LoVo (cell line): Measurements from ENCODE around the gene CPAMD8.
"Not testable (repeated sequence)": the region's sequence is repeated elsewhere in the genome, so short reads cannot be mapped to it uniquely, and the experiment has no call there.

Experiments used
- DNase-seq: peaks from one replicate; pipeline ENCODE4 v3.0.0-alpha.2; 2016; ENCODE audit warnings: low spot score

Gene CPAMD8

DNA sequence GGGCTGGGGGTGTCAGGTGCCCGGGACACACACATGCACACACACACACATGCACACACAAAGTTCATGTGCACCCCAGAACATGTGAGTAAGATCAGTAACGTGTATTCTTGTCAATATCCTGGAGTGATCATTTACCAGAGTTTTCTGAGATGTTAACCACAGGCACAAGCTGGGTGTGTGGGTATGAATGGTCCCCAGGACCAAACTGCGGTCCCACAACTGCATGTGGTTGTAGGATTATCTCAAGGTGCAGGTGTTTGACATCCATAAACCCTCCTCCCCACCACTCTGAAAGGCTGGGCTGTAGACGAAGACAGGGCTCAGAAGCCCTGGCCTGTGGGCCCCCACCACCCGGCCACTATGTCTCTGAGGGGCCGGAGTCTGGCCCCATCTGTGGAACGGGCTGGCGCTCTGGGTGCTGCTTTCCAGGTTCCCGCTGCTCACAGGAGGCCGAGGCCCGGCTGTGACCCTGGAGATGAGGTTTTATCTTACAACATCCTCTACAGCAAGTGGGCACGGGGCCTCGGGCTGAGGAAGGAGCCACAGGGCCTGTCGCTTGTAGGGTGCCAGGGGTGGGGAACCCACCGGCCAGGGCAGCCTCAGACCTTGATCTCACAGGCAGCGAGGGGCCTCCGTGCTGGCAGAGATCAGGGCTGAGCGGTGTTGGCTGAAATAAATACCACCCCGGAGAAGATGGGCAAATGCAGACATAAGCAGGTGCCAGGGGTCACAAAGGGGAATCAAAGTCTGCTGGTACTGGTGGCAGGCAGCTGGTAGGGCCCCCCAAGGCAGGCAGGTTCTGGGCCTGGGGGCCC lies 133.5 kb downstream of the CPAMD8 start:
- DNase-seq, result no peak

DNA sequence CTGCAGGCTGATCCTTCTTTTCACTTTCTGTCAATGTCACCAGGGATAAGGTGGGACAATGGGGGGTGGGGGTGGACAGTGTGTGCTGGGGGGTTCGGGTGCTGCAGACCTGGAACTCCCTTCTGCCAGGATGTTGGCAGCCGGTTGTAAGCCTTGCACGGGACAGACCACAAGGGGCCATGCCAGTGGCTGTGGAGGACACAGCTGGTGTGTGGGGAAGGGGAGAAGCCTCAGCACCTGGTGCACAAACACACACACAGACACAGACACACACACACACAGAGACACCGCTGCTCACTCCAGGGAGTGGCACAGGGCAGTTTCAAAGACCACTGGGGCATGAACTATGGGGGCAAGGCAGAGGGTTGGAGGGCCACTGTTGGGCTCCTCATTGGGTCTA lies 134.2 kb downstream of the CPAMD8 start:
- DNase-seq, result no peak

DNA sequence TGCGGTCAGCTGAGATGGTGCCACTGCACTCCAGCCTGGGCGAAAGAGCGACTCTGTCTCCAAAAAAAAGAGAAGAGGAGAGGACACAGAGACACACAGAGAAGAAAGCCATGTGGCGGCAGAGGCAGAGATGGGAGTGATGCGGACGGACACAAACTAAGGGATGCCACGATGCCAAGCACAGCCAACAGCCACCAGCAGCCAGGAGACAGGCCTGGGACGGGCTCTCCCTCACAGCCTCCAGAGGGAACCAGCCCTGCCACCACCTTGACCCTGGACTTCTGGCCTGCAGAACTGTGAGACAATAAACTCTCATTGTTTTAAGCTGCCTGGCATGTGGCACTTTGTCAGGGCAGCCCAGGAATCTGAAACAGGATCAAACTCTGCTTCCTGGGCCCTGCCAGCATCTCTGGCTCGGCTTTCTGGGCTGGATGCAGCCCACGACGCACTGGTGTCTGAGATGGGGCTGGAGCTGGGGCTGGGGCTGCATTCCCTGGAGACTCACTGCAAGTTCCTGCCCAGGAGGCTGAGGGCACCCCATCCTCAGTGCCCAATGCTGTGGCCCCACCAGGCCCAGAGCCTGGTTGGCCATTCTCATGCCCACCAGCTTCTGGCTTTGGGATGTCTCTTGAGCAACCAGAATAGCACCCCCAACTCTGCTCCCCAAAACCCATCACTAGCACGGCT lies 134.8 kb downstream of the CPAMD8 start:
- DNase-seq, result no peak

DNA sequence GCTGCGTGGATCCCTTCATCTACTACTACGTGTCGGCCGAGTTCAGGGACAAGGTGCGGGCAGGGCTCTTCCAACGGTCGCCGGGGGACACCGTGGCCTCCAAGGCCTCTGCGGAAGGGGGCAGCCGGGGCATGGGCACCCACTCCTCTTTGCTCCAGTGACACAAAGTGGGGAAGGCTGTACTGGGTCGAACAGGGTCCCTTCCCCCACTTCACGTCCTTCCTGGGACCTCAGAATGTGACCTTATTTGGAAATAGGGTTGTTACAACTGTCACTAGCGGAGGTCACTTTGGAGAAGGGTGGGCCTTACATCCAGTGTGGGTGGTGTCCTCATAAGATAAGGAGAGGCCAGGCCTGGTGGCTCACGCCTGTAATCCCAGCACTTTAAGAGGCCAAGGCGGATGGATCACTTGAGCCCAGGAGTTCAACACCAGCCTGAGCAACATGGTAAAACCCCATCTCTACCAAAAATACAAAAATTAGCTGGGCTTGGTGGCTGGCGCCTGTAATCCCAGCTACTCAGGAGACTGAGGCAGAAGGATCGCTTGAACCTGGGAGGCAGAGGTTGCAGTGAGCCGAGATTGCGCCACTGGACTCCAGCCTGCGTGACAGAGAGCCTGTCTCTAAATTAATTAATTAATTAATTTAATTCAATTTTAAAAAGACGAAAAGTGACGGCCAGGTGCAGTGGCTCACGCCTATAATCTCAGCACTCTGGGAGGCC lies 136.0 kb downstream of the CPAMD8 start:
- DNase-seq, result no peak

DNA sequence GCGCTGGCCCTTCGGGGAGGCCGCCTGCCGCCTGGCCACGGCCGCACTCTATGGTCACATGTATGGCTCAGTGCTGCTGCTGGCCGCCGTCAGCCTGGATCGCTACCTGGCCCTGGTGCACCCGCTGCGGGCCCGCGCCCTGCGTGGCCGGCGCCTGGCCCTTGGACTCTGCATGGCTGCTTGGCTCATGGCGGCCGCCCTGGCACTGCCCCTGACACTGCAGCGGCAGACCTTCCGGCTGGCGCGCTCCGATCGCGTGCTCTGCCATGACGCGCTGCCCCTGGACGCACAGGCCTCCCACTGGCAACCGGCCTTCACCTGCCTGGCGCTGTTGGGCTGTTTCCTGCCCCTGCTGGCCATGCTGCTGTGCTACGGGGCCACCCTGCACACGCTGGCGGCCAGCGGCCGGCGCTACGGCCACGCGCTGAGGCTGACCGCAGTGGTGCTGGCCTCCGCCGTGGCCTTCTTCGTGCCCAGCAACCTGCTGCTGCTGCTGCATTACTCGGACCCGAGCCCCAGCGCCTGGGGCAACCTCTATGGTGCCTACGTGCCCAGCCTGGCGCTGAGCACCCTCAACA lies 136.6 kb downstream of the CPAMD8 start:
- DNase-seq, result no peak

DNA sequence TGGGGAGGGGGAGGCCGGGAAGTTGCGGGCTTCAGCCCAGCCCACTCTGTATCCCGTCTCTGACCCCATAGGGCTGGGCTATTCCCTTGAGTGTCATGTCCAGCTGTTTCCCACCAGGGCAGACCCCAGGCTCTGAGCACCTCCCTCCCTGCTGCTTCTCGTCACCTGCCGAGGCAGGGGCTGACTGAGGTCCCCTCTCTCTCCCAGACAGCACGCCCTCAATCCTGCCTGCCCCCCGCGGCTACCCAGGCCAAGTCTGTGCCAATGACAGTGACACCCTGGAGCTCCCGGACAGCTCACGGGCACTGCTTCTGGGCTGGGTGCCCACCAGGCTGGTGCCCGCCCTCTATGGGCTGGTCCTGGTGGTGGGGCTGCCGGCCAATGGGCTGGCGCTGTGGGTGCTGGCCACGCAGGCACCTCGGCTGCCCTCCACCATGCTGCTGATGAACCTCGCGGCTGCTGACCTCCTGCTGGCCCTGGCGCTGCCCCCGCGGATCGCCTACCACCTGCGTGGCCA lies 137.2 kb downstream of the CPAMD8 start:
- DNase-seq, result no peak

DNA sequence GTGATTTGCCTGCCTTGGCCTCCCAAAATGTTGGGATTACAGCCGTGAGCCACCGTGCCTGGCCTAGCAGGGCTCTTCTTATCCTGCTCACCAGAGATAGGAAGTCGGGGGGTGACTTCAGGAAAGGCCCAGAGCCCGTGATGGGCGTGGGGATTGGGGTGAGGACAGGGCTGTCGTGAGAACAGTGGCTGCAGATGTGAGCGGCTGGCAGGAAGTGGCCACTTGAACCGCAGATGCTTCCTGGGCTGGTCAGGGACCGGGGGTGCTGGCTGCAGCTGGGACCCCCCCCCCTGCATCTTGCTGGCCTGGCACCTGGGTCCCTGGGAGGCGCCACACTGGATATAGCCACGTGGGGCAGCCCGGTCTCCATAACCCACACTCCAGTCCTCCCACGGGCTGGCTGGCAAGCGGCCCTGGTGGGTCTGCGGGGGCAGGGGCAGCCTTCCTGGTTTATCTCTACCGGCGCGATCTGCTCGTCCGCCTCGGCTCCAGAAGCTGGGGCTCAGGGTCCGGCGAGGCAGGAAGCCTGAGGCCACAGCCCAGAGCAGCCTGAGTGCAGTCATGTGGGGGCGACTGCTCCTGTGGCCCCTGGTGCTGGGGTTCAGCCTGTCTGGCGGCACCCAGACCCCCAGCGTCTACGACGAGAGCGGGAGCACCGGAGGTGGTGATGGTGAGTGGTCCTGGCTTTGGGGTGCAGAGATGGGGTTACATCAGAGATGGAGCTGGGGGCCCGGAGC lies 137.8 kb downstream of the CPAMD8 start, which contains the start of gene F2RL3:
TSS of gene F2RL3 (plus strand) at position 371 of the 737 bp plus-strand sequence. CDS start at position 562, 191 bp downstream.
- DNase-seq, result no peak

DNA sequence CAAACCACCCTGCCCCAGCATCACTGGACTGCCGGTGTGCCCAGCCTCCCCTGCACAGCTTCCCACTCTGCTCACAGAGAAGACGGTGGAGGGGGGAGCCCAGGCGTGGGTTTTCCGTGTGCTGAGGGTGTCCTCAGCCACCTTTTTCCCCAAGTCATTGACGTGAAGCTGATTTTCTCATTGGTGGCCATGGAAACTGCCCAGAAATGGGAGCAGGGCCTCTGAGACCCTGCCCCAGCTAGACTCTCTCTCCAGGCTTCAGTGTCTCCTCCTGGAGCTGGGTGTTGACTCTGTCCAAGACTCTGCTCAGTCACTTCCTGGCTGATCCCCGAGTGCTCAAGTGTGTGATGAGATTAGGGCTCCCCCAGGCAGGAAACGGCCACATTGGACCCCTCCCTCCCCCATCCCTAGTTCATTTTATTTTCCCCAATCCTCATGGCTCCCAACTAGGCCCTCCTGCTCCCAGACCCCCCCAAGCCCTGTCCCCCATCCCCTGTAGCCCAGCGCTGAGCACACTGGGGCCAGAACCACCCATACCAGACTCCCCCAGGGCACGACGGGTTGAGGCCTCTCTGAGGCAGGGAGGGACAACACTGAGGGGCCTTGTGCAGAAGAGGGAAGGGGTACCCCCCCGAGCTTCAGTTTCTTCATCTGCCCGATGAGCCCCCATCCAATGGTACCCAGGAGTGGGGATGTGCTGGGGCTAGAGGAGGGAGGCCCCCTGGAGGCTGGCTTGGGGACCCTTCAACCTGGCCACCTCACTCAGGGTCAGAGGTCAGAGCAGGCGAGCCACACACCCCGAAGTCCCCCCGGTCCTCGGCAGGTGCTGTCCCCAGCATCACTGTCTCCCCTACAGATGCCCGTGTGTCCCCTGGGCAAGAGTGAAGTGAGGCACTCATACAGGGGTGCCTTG lies 139.0 kb downstream of the CPAMD8 start:
- DNase-seq, result no peak

DNA sequence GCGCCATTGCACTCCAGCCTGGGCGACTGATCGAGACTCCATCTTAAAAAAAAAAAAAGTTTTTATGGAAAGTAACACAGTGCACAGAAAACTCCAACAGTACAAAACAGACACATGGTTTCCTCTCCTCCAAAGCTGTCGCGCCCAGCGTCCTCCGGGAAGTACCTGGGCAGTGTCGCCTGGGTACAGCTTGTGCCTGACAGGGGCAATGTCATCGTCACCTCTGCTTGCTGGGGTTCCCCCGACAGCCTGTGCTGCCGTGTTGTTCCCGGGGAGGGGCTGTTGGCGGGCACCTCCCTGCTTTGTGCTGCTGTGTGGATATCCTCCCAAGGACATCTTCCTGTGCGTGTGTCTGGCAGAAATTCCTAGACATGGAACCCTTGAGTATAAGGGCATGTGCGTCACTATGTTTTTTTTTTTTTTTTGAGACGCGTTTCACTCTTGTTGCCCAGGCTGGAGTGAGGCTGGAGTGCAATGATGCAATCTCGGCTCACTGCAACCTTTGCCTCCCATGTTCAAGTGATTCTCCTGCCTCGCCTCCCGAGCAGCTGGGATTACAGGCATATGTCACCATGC lies 140.2 kb downstream of the CPAMD8 start:
- DNase-seq, result peak; percentile 15

DNA sequence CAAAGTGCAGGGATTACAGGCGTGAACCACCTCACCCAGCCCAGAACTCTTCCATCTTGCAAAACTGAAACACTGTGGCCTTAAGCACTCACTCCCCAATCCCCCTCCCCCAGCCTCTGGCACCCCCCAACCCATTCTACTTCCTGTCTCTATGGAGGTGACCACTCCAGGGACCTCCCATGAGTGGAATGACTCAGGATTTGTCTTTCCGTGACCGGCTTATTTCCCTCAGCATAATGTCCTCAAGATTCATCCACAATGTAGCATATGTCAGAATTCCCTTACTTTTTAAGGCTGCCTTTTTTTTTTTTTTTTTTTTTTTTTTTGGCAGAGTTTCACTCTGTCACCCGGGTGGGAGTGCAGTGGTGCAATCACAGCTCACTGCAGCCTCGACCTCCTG lies 141.4 kb downstream of the CPAMD8 start:
- DNase-seq, result no peak

DNA sequence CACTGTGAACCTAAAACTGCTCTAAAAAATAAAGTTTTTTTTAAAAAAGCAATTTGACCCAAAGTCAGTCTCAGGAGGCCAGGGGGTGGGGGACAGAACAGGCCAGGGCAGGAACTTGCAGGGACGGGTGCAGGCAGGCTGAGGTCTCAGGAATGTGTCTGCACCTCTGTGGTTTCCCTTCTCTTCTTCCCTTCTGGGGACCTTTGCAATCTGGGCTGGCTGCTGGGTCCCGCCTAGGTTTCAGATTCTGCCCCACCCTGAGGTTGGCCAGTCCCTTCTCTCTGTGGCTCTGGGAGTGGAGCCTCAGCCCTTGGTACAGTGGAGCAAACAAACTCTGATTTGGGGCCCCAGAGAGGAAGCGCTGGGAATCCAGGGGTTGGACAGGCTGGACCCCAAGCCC lies 143.1 kb downstream of the CPAMD8 start:
- no peak for DNase-seq

DNA sequence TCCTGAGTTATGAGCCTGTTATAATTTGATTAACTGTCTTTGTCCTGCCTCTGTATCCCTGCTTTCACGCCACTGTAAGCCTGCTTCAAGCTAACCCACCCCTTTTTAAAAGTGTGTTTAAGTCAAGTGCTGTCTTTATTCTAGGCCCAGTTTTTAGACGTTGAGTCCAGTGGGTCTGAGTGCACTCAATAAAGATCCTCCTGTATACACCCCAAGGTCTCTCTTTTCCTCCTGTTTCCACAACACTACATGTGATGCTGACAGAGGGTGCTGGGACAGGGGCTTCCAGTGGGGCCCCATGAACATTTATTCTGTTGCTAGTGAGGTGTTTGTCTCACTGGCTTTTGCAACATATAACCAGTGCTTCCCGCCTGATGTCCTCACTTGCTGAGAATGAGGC lies 144.5 kb downstream of the CPAMD8 start:
- DNase-seq, result no peak

DNA sequence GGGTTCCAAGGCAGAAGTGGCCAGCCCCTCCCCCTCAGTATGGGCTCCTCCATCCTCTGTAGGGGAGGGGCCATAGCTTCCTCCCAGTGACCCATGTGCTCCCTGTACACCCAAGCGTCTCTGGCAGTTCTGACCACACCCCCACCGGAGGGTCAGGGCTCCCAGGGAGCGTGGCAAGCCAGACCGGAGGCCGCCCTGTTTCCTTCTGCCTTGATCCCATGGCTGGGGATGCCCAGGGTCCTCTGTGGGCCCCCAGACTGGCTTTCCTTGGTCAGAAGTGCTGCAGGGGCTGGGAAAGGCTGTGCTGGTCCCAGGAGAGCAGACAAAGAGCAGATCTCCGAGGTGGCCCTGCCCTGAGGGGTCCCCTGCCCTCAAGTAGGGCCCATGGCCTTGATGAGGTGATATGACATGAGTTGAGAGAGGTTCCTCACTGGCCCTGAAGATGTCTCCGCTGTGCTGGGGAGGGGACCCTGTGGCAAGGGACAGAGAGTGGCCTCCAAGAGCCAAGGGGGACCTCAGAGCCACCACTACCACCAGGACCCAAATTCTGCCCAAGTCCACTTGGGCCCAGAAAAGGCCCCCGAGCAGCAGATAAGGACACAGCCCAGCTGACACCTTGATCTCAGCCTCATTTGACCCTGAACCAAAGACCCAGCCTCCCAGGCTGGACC lies 145.6 kb downstream of the CPAMD8 start:
- DNase-seq, result no peak

DNA sequence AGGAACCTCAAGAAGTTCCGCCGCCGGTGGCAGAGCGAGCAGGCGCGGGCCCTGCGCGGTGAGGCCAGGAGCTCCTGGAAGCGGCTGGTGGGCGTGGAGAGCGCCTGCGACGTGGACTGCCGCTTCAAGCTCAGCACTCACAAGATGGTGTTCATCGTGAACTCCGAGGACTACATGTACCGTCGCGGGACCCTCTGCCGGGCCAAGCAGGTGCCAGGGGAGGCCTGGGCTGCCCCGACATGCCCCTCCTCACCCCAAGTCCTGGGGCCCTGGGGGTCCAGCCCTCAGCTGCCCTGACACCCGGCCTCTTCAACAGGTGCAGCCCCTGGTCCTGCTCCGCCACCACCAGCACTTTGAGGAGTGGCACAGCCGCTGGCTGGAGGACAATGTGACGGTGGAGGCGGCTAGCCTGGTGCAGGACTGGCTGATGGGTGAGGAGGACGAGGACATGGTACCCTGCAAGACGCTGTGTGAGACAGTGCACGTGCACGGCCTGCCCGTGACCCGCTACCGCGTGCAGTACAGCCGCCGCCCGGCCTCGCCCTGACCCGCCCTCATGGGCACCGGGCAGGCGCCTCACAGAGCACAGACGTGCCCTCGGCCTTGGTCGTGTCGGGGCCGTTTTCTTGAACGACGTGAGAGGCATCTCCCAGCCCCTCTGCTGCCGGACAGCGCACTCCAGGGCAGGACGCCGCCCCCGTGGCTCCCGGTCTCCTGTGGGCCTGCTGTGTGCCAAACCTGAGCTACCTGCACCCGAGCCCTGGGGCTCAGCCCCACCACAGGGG lies 148.2 kb downstream of the CPAMD8 start:
- no peak for DNase-seq

DNA sequence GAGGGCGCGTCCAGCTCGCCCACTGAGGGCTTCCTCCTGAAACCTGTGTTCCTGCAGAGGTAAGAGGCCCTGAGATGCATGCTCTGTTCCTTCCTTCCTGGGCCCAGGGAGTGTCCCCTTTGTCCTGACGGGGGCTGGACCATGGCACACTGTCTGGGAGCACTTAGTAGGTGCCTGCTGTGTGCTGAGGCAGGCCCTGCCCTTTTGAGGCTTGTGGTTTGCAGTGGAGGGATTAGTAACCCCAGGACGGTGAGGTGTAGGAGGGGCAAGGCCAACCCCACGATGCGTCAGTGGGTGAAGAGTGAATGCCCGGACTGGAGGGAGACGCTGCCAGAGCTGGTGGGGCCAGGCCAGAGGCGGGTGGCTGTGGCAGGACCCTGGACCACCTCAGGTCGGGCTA lies 149.0 kb downstream of the CPAMD8 start:
- DNase-seq, result no peak

DNA sequence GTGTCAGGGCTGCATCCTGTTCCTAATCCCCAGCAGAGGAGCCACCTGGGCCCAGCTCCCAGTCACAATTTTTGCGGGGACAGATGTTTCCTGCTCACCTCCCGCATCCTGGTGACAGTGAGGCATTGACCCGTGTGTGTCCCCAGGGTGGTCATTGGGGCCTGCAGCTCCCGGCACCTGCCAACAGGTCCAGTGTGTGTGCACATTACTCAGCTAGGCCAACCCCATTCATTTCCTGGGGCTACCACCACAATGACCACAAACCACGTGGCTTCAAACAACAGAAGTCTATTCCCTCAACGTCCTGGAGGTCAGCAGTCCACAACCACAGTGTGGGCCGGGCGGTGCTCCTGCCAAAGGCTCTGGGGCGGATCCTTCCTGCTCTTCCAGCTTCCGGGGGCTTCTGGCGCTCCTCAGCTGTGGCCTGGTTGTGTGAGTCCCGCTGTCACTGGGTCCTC lies 149.7 kb downstream of the CPAMD8 start:
- no peak for DNase-seq

DNA sequence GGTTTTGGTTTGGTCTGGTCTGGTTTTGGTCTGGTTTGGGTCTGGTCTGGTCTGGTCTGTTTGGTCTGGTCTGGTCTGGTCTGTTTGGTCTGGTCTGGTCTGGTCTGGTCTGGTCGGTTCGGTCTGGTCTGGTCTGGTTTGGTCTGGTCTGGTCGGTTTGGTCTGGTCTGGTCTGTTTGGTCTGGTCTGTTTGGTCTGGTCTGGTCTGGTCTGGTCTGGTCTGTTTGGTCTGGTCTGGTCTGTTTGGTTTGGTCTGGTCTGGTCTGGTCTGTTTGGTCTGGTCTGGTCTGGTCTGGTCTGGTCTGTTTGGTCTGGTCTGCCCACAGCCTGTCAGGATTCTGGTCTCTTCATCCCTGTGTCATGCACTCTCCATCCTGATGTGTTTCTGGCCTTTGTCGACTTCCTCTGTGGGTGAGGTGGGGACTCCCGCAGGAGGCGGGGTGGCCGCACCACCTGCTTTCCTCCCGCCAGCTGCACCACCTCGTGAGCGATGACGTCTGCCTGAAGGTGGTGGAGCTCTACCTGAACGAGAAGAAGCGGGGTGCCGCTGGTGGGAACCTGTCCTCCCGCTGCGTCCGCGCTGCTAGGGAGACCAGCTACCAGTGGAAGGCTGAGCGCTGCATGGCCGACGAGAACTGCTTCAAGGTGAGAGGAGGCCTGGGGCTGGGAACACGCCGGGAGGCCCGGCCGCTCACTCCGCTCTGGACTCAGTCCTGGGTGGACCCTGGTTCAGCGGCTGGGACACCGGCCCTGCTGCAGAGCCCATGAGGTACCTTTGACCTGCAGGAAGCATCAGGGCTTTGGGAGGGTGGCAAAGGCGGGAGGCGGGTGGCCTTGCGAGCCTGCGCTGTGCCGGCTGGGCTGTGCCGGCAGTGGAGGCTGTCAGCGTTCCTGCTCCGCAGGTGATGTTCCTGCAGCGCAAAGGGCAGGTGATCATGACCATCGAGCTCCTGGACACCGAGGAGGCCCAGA lies 150.7 kb downstream of the CPAMD8 start:
- no peak for DNase-seq

DNA sequence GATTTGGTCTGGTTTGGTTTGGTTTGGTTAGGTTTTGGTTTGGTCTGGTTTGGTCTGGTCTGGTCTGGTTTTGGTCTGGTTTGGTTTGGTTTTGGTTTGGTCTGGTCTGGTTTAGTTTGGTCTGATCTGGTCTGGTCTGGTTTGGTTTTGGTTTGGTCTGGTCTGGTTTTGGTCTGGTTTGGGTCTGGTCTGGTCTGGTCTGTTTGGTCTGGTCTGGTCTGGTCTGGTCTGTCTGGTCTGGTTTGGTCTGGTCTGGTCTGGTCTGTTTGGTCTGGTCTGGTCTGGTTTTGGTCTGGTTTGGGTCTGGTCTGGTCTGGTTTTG lies 151.7 kb downstream of the CPAMD8 start:
- DNase-seq, result not testable (repeated sequence)
